Epithelial cell of esophagus (primary cell): ENCODE results near the gene MLXIP.

Source experiments
- DNase-seq: peaks from one replicate; pipeline ENCODE4 v3.0.0; 2010; ENCODE audit warnings: low read depth
- H3K4me3 ChIP-seq: 2 replicates; pipeline ENCODE4 v1.5.1; 2011; ENCODE audit warnings: mild to moderate bottlenecking, low read length, control low read depth
- TF ChIP-seq, protein P1 (sequence below): IDR thresholded peaks from 2 replicates; pipeline ENCODE4 v1.5.1; 2011; ENCODE audit warnings: low read depth, mild to moderate bottlenecking, low read length, control low read depth, inconsistent platforms; ENCODE audit not compliant: insufficient read depth; ENCODE audit errors: missing control alignments

The MLXIP gene

DNA sequence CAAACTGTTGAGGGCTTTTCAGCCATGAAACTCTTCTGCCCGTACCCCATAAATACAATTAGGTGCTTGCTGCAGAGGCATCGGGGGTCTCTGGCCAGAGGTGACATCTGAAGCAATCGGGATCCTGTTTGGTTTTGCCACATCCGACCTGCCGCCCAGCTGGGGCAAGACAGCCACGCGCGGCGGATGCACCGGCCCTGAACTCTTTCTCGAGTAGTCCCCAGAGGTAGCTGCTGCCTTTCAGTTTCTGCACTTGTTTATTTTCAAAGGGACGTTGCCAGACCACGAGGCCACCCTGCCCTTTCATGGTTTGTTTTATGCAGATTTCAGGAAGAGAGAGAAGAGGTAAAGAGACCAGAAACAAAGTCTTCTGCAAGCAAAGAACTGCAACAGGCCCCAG is 10.6 kb upstream of the MLXIP start:
- no peak overlapping the region for H3K4me3 ChIP-seq
- no peak for DNase-seq
- TF ChIP-seq, protein P1, sequence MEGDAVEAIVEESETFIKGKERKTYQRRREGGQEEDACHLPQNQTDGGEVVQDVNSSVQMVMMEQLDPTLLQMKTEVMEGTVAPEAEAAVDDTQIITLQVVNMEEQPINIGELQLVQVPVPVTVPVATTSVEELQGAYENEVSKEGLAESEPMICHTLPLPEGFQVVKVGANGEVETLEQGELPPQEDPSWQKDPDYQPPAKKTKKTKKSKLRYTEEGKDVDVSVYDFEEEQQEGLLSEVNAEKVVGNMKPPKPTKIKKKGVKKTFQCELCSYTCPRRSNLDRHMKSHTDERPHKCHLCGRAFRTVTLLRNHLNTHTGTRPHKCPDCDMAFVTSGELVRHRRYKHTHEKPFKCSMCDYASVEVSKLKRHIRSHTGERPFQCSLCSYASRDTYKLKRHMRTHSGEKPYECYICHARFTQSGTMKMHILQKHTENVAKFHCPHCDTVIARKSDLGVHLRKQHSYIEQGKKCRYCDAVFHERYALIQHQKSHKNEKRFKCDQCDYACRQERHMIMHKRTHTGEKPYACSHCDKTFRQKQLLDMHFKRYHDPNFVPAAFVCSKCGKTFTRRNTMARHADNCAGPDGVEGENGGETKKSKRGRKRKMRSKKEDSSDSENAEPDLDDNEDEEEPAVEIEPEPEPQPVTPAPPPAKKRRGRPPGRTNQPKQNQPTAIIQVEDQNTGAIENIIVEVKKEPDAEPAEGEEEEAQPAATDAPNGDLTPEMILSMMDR = no peak

DNA sequence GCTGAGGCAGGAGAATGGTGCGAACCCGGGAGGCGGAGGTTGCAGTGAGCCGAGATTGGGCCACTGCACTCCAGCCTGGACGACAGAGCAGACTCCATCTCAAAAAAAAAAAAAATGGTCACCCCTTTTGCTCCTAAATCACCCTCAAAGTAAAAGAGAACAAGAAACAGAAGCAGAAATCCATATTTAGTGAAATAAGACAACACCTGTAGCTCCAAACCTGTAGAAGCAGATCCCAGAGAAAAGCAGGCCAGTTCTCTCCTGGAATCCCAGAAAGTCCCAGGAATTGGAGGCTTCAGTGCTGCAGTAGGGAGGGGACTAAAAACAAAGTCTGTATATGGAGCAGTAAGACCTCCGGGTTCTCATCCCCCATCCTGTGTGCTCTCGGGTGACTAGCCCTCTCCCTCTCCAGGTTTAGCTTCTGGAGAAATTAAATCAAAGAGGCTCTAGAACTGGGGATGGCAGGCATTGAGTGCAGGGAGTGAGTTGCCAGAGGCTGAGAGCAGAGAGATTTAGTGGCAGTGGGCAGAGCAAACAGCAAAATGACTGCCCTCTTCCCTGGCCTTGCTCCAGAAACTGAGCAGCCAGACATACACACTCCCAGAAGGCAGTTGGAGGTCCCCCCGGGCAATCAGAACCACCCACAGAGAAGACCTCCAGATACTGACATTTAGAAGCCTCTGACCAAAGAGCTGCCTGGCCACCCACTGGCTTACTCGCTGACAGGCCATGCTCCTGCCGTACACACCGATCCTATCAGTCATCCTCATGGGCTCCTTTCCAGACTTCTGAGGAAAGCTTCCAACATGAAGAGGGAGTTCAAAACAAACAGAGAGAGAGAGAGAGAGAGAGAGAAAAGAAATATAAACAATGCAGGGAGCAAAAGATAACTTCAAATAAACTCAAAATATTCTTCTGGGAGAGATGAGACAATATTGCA is 6.3 kb upstream of the MLXIP start:
- TF ChIP-seq, protein P1 = no peak
- H3K4me3 ChIP-seq = no peak overlapping the region
- DNase-seq = peak; percentile 87

DNA sequence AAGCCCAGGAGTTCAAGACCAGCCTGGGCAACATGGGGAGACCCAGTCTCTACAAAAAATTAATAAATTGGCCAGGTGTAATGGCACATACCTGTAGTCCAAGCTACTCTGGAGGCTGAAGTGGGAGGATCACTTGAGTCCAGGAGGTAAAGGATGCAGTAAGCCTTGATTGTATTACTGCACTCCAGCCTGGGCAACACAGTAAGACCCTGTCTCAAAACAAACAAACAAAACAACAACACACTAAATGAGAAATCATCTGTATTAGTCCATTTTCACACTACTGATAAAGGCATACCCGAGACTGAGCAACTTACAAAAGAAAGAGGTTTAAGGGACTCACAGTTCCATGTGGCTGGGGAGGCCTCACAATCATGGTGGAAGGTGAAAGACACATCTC is 4.7 kb upstream of the MLXIP start:
- TF ChIP-seq, protein P1 = no peak
- DNase-seq = no peak
- H3K4me3 ChIP-seq = no peak overlapping the region

DNA sequence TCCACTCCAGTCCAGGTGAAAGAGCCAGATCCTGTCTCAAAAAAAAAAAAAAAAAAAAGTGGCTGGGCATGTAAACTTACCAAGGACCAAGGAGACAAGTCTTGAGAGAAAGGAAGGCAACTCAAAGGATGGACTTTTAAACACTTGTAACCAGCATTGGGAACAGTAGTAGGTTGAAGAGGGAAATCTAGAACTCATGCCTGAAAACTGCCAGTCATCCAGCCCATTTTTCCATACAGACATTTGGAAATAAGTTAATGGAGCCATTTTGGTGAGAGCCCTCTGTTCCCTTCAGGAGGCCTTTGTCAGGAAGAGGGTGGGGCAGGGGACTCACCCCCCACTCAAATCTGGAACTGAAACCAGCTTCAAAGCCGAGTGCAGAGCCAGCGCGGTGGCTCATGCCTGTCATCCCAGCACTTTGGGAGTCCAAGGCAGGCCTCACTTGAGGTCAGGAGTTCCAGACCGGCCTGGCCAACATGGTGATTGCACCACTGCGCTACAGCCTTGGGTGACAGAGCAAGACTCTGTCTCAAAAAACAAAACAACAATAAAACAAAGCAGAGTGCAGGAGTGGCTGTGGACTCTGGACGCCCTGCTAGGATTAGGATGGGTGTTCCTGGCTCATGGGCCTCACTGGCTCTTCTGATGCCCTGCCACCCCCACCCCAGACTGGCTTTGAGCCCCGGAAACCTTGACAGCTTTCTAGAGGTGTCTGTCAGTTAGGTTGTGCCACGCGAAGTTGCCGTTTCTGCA is 1.6 kb upstream of the MLXIP start:
- DNase-seq = no peak
- TF ChIP-seq, protein P1 = no peak
- no peak overlapping the region for H3K4me3 ChIP-seq

DNA sequence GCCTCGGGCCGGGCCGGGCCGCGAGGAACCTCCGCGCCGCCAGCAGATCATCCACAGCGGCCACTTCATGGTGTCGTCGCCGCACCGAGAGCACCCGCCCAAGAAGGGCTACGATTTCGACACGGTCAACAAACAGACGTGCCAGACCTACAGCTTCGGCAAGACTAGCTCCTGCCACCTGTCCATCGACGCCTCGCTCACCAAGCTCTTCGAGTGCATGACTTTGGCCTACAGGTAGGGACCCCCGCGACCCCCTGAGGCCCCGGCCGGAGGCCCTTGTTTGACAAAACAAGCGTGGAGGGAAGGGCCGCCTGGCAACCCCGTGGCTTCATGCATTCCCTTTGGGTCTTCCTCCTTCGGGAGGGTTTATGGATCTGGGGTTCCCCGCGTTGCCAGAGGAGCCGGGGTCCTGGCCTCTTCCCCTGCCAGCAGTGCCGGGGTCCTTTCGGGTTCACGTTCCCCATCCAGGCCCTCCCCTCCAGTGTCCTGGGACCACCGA is 526 bp downstream of the MLXIP start:
- H3K4me3 ChIP-seq = peak overlapping the region; percentile 76
- peak; percentile 54 for DNase-seq
- TF ChIP-seq, protein P1 = no peak

DNA sequence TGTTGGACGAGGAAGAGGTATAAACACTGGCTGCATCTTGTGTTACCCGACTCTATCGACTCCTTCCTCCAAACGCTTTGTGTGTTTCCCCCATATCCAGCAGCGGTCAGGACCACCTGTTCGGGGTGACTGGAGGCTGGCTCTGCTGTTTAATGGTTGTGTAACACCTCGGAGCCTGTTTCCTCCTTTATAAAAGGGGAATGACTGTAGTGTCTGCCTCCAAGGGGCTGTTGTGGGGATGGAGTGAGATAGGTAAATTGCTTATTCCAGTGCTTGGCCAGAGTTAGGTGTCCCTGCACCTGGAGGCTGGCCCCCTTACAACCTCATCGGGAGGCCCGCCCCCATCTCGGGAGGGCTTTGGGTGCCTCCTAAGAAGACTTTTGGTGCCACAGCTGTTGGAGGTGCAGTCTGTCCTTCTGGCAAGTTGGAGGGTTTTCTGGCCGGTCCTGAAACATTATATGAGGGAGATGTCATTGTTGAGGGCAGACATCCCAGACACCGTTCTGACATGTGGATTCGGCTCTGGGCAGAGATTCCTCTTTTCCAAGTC is 1.1 kb downstream of the MLXIP start:
- peak overlapping the region; percentile 76 for H3K4me3 ChIP-seq
- TF ChIP-seq, protein P1 = no peak
- no peak for DNase-seq
